Right lobe of liver (tissue), 4 donors: ENCODE data around the gene AXIN1.

Experiments
- CTCF ChIP-seq, 4 donors: fragments of 200-600 bp in 3 of 4; fragments of 450-650 bp in 1 of 4; IDR thresholded peaks; one replicate each; pipeline versions ENCODE4 v1.5.1 to v1.8.0; 2016 to 2022; ENCODE audit warnings: antibody characterized with exemption in 4 of 4, mild to moderate bottlenecking in 2 of 4
- POLR2A ChIP-seq: fragments of 450-650 bp; IDR thresholded peaks from one replicate; pipeline ENCODE4 v1.6.1; 2017; ENCODE audit warnings: antibody characterized with exemption, mild to moderate bottlenecking
- donor health status: DM: no; HTN: no; CAD: no.
- donor health status: DM: no; HTN: no; CAD: no.
- donor health status: DM: no; HTN: yes; CAD: no.

- TF ChIP-seq CTCF (IDR thresholded peaks at IDR 0.05) (no peak), POLR2A (no peak)
Measured at GRCh38 chr16:275786-276232, 76.7 kb downstream of the AXIN1 start, which contains the start of gene RGS11.
